Stomach (tissue), 9 donors: ENCODE results near the gene IP6K3. TPM values are rescaled to one million over a fixed set of nuclear protein-coding genes. Genes with fewer than 3 reads are reported as not detected.

Experiments used
- DNase-seq, 2 donors: peaks; one replicate each; pipeline versions ENCODE4 v3.0.0 to v3.0.0-alpha.2; 2013 to 2019
- H3K27ac ChIP-seq, 5 donors: fragments of 200-600 bp in 4 of 5; sonication (generic) in 4 of 5; one replicate each; pipeline ENCODE4 v1.5.1; 2013 to 2019; ENCODE audit warnings: mild to moderate bottlenecking in 1 of 5, moderate library complexity in 1 of 5
- H3K27me3 ChIP-seq, 3 donors: fragments of 200-600 bp; sonication (generic); one replicate each; pipeline ENCODE4 v1.5.1; 2017 to 2019; ENCODE audit warnings: mixed run types in 1 of 3
- H3K36me3 ChIP-seq, 4 donors: fragments of 200-600 bp; sonication (generic); 1 replicate in 3 of 4; 2 replicates in 1 of 4; pipeline ENCODE4 v1.5.1; 2016 to 2019
- H3K4me1 ChIP-seq, 4 donors: fragments of 200-600 bp; sonication (generic); one replicate each; pipeline ENCODE4 v1.5.1; 2016 to 2019
- H3K4me3 ChIP-seq, 4 donors: fragments of 200-600 bp; sonication (generic) in 3 of 4; one replicate each; pipeline ENCODE4 v1.5.1; 2016 to 2019; ENCODE audit warnings: mild to moderate bottlenecking in 1 of 4
- H3K9me3 ChIP-seq, 4 donors: fragments of 200-600 bp; sonication (generic); one replicate each; pipeline ENCODE4 v1.5.1; 2016 to 2019
- EP300 ChIP-seq: sonication (generic); formaldehyde crosslinking; IDR thresholded peaks from one replicate; pipeline ENCODE4 v1.6.1; 2017; ENCODE audit warnings: antibody characterized with exemption
- POLR2A ChIP-seq, 4 donors: fragments of 450-650 bp; IDR thresholded peaks; one replicate each; pipeline ENCODE4 v1.6.1; 2016; ENCODE audit warnings: antibody characterized with exemption in 4 of 4, control low read depth in 2 of 4, mild to moderate bottlenecking in 1 of 4, moderate library complexity in 1 of 4
- POLR2AphosphoS5 ChIP-seq, 3 donors: sonication (generic); formaldehyde crosslinking; IDR thresholded peaks; one replicate each; pipeline ENCODE4 v1.6.1; 2016; ENCODE audit warnings: antibody characterized with exemption in 3 of 3
- WGBS, 5 donors: extraction: QIAGEN DNeasy Blood & Tissue Kit in 3 of 5; methylation state at CpG; one replicate each; pipeline versions ENCODE4 v1.1.5 to v1.1.7; 2013 to 2018; 5-methylcytosine and 5-hydroxymethylcytosine counted together
- intact Hi-C: fragments of 100-400 bp; cut with DNase I; formaldehyde crosslinking; loops from one replicate; pipeline ENCODE4 v1.15.1; 2023; ENCODE audit warnings: low total_unique reads
- polyA plus RNA-seq, 3 donors: library from polyadenylated mRNA; stranded (reverse); fragments of 200-250 nt; gene quantifications; one replicate each; pipeline ENCODE4 v1.2.3, GENCODE V29; 2013
- total RNA-seq, 5 donors: library from RNA; depleted of rRNA; stranded (reverse); fragments of >200 nt; gene quantifications; one replicate each; pipeline versions ENCODE4 v1.1.0 to v1.2.3, GENCODE V29; 2014 to 2016
- TF ChIP-seq, protein P1 (sequence below), 7 experiments: fragments of 450-650 bp in 4 of 7; fragments of 200-600 bp in 3 of 7; sonication (generic) in 3 of 7; IDR thresholded peaks; one replicate each; pipeline ENCODE4 v1.5.1; 2016 to 2019; ENCODE audit warnings: antibody characterized with exemption in 7 of 7, control low read depth in 2 of 7, mild to moderate bottlenecking in 1 of 7
- donor health status: healthy with polysubstance abuse.
- donor health status: Bipolar disorder and iron deficiency.
- donor health status: healthy.

IP6K3 gene
- total and polyA plus RNA-seq, 8 donors: 0.58 to 73.5 (median 1.9) TPM; not detected in 2

GRCh38 chr6:33688451-33689147 lies 58.1 kb downstream of the IP6K3 start:
- WGBS, 5 donors: 88 to 92% (median 89%) methylated on average over 14 to 25 of the region's 25 CpGs
- intact Hi-C loops: no loop called here

DNA sequence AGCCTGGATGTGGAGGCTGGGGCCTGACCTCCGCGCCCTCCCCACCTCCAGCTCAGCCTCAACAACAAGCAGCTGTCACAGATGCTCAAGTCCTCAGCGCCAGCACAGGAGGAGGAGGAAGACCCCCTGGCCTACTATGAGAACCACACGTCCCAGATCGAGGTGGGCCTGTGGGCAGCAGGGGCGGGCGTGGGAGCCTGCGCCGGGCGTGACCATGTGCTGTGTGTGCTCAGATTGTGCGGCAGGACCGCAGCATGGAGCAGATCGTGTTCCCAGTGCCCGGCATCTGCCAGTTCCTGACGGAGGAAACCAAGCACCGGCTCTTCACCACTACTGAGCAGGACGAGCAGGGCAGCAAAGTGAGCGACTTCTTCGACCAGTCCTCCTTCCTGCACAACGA lies 58.7 kb downstream of the IP6K3 start:
- H3K4me3 ChIP-seq: no peak overlapping the region
- TF ChIP-seq POLR2AphosphoS5 (IDR thresholded peaks at IDR 0.05) (no peak), EP300 (no peak), POLR2A (IDR thresholded peaks at IDR 0.05) (no peak)
- TF ChIP-seq, protein P1, sequence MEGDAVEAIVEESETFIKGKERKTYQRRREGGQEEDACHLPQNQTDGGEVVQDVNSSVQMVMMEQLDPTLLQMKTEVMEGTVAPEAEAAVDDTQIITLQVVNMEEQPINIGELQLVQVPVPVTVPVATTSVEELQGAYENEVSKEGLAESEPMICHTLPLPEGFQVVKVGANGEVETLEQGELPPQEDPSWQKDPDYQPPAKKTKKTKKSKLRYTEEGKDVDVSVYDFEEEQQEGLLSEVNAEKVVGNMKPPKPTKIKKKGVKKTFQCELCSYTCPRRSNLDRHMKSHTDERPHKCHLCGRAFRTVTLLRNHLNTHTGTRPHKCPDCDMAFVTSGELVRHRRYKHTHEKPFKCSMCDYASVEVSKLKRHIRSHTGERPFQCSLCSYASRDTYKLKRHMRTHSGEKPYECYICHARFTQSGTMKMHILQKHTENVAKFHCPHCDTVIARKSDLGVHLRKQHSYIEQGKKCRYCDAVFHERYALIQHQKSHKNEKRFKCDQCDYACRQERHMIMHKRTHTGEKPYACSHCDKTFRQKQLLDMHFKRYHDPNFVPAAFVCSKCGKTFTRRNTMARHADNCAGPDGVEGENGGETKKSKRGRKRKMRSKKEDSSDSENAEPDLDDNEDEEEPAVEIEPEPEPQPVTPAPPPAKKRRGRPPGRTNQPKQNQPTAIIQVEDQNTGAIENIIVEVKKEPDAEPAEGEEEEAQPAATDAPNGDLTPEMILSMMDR (IDR thresholded peaks at IDR 0.05): no peak
- intact Hi-C loops: no loop called here
- H3K36me3 ChIP-seq: peaks cover 73 to 100% (median 100%) of the 10 kb centered on the region in 4 donors
- WGBS, 5 donors: 90 to 93% (median 91%) methylated on average over 17 to 20 of the region's 20 CpGs
- peaks cover 0 to 14% (median 10%) of the 10 kb centered on the region in 4 donors for H3K4me1 ChIP-seq
- DNase-seq: no peak
- no peaks in the 10 kb centered on the region for H3K9me3 ChIP-seq
- H3K27me3 ChIP-seq: no peaks in the 10 kb centered on the region
- no peak overlapping the region for H3K27ac ChIP-seq

More at GRCh38 chr6:33688451-33689147, 58.1 kb downstream of the IP6K3 start:
- TF ChIP-seq POLR2AphosphoS5 (IDR thresholded peaks at IDR 0.05) (no peak), POLR2A (IDR thresholded peaks at IDR 0.05) (no peak), EP300 (no peak)
- TF ChIP-seq, protein P1 (IDR thresholded peaks at IDR 0.05): no peak
- Histone ChIP-seq H3K9me3 (no peaks in the 10 kb centered on the region), H3K27me3 (no peaks in the 10 kb centered on the region), H3K36me3 (peaks cover 68 to 100% (median 100%) of the 10 kb centered on the region in 4 donors), H3K27ac (no peak overlapping the region), H3K4me1 (peaks cover 0 to 20% (median 13%) of the 10 kb centered on the region in 4 donors), H3K4me3 (no peak overlapping the region)
- DNase-seq: no peak

DNA sequence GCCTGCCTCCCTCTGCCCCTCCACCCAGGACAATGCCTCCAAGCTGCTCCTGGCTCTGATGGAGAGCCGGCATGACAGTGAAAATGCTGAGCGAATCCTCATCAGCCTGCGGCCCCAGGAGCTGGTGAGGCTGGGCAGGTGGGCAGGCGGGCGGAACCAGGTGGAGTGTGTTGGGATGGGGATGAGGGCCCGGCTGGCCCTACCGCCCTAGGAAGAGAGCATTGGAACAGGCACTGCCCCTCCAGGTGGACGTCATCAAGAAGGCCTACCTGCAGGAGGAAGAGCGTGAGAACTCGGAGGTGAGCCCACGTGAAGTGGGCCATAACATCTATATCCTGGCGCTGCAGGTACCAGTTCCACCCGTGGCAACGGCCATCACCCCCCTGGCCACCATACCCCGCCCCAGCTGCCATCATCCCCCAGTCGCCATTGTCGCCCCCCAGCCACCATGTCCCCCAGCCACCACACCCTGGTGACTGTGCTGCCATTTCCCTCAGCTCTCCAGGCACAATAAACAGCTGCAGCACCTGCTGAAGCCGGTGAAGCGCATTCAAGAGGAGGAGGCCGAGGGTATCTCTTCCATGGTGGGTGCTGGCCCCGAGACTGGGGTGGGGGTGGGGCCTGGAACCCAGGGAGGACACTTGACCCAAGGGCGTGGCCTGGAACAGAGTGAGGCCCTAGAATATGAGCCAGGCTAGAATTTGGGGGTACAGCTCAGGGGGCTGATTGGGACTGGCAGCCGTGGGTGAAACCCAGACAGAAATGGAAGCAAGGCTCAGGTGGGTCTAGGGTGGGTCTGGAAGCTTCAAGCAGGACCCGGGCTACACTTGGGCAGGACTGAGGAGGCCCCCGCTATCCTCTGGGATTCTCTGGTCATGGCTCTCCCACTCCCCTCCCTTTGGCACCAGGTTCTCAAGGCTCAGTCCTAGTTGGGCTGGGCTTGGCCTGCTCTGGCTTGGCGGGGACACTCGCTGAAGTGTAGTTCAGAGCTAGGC lies 59.4 kb downstream of the IP6K3 start:
- peaks cover 74 to 100% (median 100%) of the 10 kb centered on the region in 4 donors for H3K36me3 ChIP-seq
- WGBS, 5 donors: 89 to 94% (median 91%) methylated on average over 25 to 27 of the region's 27 CpGs
- H3K27me3 ChIP-seq: no peaks in the 10 kb centered on the region
- H3K4me3 ChIP-seq: no peak overlapping the region
- intact Hi-C loops: no loop called here
- H3K9me3 ChIP-seq: no peaks in the 10 kb centered on the region
- DNase-seq: no peak
- TF ChIP-seq EP300: no peak
- TF ChIP-seq POLR2A (IDR thresholded peaks at IDR 0.05): no peak
- TF ChIP-seq, protein P1 (IDR thresholded peaks at IDR 0.05): no peak
- no peak for TF ChIP-seq POLR2AphosphoS5 (IDR thresholded peaks at IDR 0.05)
- no peak overlapping the region for H3K27ac ChIP-seq
- peaks cover 0 to 7% (median 6%) of the 10 kb centered on the region in 4 donors for H3K4me1 ChIP-seq

- Histone ChIP-seq H3K27ac (no peak overlapping the region), H3K9me3 (no peaks in the 10 kb centered on the region), H3K36me3 (peaks cover 72 to 100% (median 100%) of the 10 kb centered on the region in 4 donors), H3K27me3 (no peaks in the 10 kb centered on the region), H3K4me1 (no peaks in the 10 kb centered on the region), H3K4me3 (no peak overlapping the region)
- TF ChIP-seq EP300: no peak
- TF ChIP-seq, protein P1 (IDR thresholded peaks at IDR 0.05): no peak
- no peak for TF ChIP-seq POLR2AphosphoS5 (IDR thresholded peaks at IDR 0.05)
- TF ChIP-seq POLR2A (IDR thresholded peaks at IDR 0.05): no peak
- 67 to 86% (median 82%) methylated on average over 5 to 6 of the region's 6 CpGs for WGBS, 5 donors
- intact Hi-C loops: no loop called here
- DNase-seq: no peak
Measured at GRCh38 chr6:33686225-33686924, 60.3 kb downstream of the IP6K3 start.
